ENCODE measurements around the gene GLRX. TPM values are rescaled to one million over a fixed set of nuclear protein-coding genes. Genes with fewer than 3 reads are reported as not detected.
A peak's percentile ranks its signal among the peaks of the same experiment; 100 is the strongest.

The GLRX gene
- total and polyA plus RNA-seq, 2 of the 13 experiments (the other 11 are each of a cell fraction or from before 2014, with no cell fraction given), result 63.8 to 499 TPM

- TF ChIP-seq ZBTB38 (CRISPR knock-in tag; IDR thresholded peaks at IDR 0.05) (no peak), DR1 (CRISPR knock-in tag; IDR thresholded peaks at IDR 0.05) (no peak), MED8 (CRISPR knock-in tag; IDR thresholded peaks at IDR 0.05; ENCODE audit: insufficient replicate concordance) (peak; percentile 14), HOXA9 (CRISPR knock-in tag; IDR thresholded peaks at IDR 0.05; ENCODE audit: borderline replicate concordance) (no peak), HNRNPLL (IDR thresholded peaks at IDR 0.05; ENCODE audit: low read depth, low read length, poor library complexity, severe bottlenecking) (no peak), SRSF9 (IDR thresholded peaks at IDR 0.05; ENCODE audit: borderline replicate concordance, insufficient read depth, low read depth, low read length, poor library complexity, severe bottlenecking) (no peak), RXRB (CRISPR knock-in tag; IDR thresholded peaks at IDR 0.05; ENCODE audit: borderline replicate concordance) (peak; percentile 52; the same call in 1 of the 2 replicates), NONO (IDR thresholded peaks at IDR 0.05) (no peak), NONO (CRISPR knock-in tag; conservative IDR thresholded peaks at IDR 0.05) (no peak), TFE3 (CRISPR knock-in tag; IDR thresholded peaks at IDR 0.05) (no peak; the same call in 1 of the 2 replicates), MAF1 (CRISPR knock-in tag; IDR thresholded peaks at IDR 0.05; ENCODE audit: borderline replicate concordance) (no peak), NFE2L2 (IDR thresholded peaks at IDR 0.05; ENCODE audit: low read length) (no peak), HIVEP1 (CRISPR knock-in tag; IDR thresholded peaks at IDR 0.05) (no peak), PHF21A (CRISPR knock-in tag; IDR thresholded peaks at IDR 0.05) (peak; percentile 68; the same call in 1 of the 2 replicates), ZNF746 (CRISPR knock-in tag; IDR thresholded peaks at IDR 0.05) (no peak), CBFB (CRISPR knock-in tag; IDR thresholded peaks at IDR 0.05) (no peak), ZSCAN25 (CRISPR knock-in tag; IDR thresholded peaks at IDR 0.05) (no peak), CREB1 (IDR thresholded peaks at IDR 0.05) (no peak), CREB1 (CRISPR knock-in tag; IDR thresholded peaks at IDR 0.05) (peak; percentile 74), CBX1 (IDR thresholded peaks at IDR 0.05; ENCODE audit: low read depth) (peak; percentile 75), ZNF7 (CRISPR knock-in tag; IDR thresholded peaks at IDR 0.05) (no peak), SRSF1 (optimal IDR thresholded peaks at IDR 0.05; ENCODE audit: low read depth, low read length) (no peak), HDAC6 (IDR thresholded peaks at IDR 0.05; ENCODE audit: low read depth, low read length) (no peak), SP140L (CRISPR knock-in tag; IDR thresholded peaks at IDR 0.05; ENCODE audit: borderline replicate concordance) (0 out of 2 replicates have a peak, but pooled peaks have one; percentile 27), POGZ (CRISPR knock-in tag; IDR thresholded peaks at IDR 0.05) (peak; percentile 52; the same call in 1 of the 2 replicates), GPN1 (CRISPR knock-in tag; IDR thresholded peaks at IDR 0.05; ENCODE audit: borderline replicate concordance) (no peak), BHLHE40 (IDR thresholded peaks at IDR 0.05; ENCODE audit: low read length) (peak; percentile 30; the same call in 1 of the 2 replicates), MXI1 (IDR thresholded peaks at IDR 0.05; ENCODE audit: borderline replicate concordance, low read depth, low read length) (0 out of 3 replicates have a peak, but pooled peaks have one; percentile 15), ZNF558 (CRISPR knock-in tag; IDR thresholded peaks at IDR 0.05; ENCODE audit: borderline replicate concordance) (no peak), KDM5A (IDR thresholded peaks at IDR 0.05; ENCODE audit: borderline replicate concordance, low read length) (no peak; the same call in 1 of the 2 replicates), HOXA5 (CRISPR knock-in tag; IDR thresholded peaks at IDR 0.05) (0 out of 2 replicates have a peak, but pooled peaks have one; percentile 16), TBX3 (IDR thresholded peaks at IDR 0.05; ENCODE audit: borderline replicate concordance) (no peak)
These were observed 1.4 kb upstream of the GLRX start (continued) for GRCh38 chr5:95823738-95824609.

All from HepG2 (cell line).